SH-SY5Y (cell line): ENCODE data around the gene TNIP2.

ENCODE experiments used
- GATA2 ChIP-seq: IDR thresholded peaks from 2 replicates; pipeline ENCODE4 v1.6.1; 2011; ENCODE audit warnings: mild to moderate bottlenecking, low read depth, low read length
- GATA3 ChIP-seq: IDR thresholded peaks from 2 replicates; pipeline ENCODE4 v1.6.1; 2011; ENCODE audit warnings: low read depth, mild to moderate bottlenecking, low read length, moderate library complexity

- TF ChIP-seq GATA2 (no peak), GATA3 (no peak)
These were observed 2.7 kb downstream of the TNIP2 start for GRCh38 chr4:2753436-2753835.
